Activated CD8-positive, alpha-beta memory T cell treated with anti-CD3 and anti-CD28 coated beads, Interleukin-2, amount 10 ng/mL, durations not matched to agents 7 days and 5 days (primary cell): ENCODE data around the gene GPR137C. TPM values are rescaled to one million over a fixed set of nuclear protein-coding genes. Genes with fewer than 3 reads are reported as not detected.
A peak's percentile ranks its signal among the peaks of the same experiment; 100 is the strongest.
"Not testable (repeated sequence)": the region's sequence is repeated elsewhere in the genome, so short reads cannot be mapped to it uniquely, and the experiment has no call there.

Experiments used
- ATAC-seq: fragments of 150-1000 bp; cut with Tn5 transposase; one replicate; pipeline ENCODE4 v1.10.0; 2021; ENCODE audit warnings: moderate library complexity
- CTCF ChIA-PET: fragments of 350-600 bp; sonication (Branson Sonifier 250); formaldehyde crosslinking; loops from one replicate; lab custom pipeline; 2021; ENCODE audit warnings: antibody characterized with exemption; lab: Charles Lee
- DNase-seq: peaks from one replicate; pipeline ENCODE4 v3.0.0-alpha.2; 2020
- H3K27ac Mint-ChIP-seq: one replicate; pipeline ENCODE4 v1.8.0; 2021; ENCODE audit warnings: mild to moderate bottlenecking, mixed read lengths
- H3K27me3 Mint-ChIP-seq: one replicate; pipeline ENCODE4 v1.8.0; 2021; ENCODE audit warnings: mixed read lengths
- H3K36me3 Mint-ChIP-seq: one replicate; pipeline ENCODE4 v1.8.0; 2021; ENCODE audit warnings: mild to moderate bottlenecking, mixed read lengths
- H3K4me1 Mint-ChIP-seq: one replicate; pipeline ENCODE4 v1.8.0; 2021; ENCODE audit warnings: mixed read lengths
- H3K4me3 Mint-ChIP-seq: one replicate; pipeline ENCODE4 v1.8.0; 2021; ENCODE audit warnings: mild to moderate bottlenecking, moderate library complexity, mixed read lengths
- H3K9me3 Mint-ChIP-seq: one replicate; pipeline ENCODE4 v1.8.0; 2022; ENCODE audit warnings: low read depth, mixed read lengths
- total RNA-seq, 2 experiments: library from RNA; stranded (reverse); gene quantifications; one replicate each; pipeline ENCODE4 v1.2.3, GENCODE V29; 2021

The GPR137C gene
- total RNA-seq, 2 experiments from 2014 or later = 0.73 to 0.85 TPM

- DNase-seq = no peak
- Mint-ChIP-seq H3K4me3 (no peak overlapping the region), H3K36me3 (peaks cover 12% of the 10 kb centered on the region), H3K4me1 (peaks cover 21% of the 10 kb centered on the region), H3K27ac (no peak overlapping the region), H3K27me3 (no peaks in the 10 kb centered on the region), H3K9me3 (no peaks in the 10 kb centered on the region)
- CTCF ChIA-PET = no interaction called here
- ATAC-seq = no peak
Measured at GRCh38 chr14:52547526-52547925, 5.1 kb upstream of the GPR137C start.

DNA sequence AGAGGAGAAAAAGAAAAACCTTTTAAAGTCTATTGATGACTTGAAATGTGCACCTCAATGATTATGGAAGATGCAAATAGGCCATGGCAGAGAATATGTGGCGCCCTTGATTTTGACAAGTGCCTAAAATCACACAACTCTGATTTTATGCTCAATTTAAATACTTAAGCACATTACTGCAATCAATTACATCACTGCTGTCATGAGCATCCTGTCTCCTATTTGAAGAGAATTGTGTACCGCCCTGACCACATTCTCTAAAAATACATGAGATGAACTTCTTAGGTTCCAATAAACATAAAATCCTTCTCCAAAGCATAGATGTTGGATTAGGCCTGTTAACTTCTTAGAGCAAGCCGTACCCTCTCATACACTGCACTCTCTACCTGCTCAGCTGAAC lies 2.0 kb upstream of the GPR137C start:
- peak overlapping the region; percentile 85 for H3K4me3 Mint-ChIP-seq
- CTCF ChIA-PET = interaction anchor here (0.6 to 1.6 kb wide), 4 partner anchors 11 to 250 kb away, joined by 3 to 5 read pairs (median 3); no protein-coding TSS in a partner anchor
- peaks cover 32% of the 10 kb centered on the region for H3K4me1 Mint-ChIP-seq
- ATAC-seq = no peak
- H3K27me3 Mint-ChIP-seq = peaks cover 10% of the 10 kb centered on the region
- peak overlapping the region; percentile 42 for H3K27ac Mint-ChIP-seq
- DNase-seq = no peak
- H3K36me3 Mint-ChIP-seq = peaks cover 5% of the 10 kb centered on the region
- no peaks in the 10 kb centered on the region for H3K9me3 Mint-ChIP-seq

DNA sequence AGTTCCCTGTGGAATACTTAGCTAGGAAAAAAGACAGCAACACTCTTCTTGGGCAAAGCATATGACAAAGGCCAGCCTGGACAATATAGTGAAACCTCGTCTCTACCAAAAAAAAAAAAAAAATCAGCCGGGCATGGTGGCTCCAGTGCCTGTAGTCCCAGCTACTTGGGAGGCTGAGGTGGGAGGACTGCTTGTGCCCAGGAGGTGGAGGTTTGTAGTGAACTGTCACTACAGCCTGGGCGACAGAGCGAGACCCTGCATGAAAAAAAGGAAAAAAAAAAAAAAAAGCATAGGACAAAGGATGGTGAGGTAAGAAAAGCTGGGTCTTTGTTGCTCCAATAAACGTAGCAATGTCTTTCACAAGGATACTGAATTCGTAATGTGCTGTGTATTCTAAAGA lies 1.4 kb upstream of the GPR137C start:
- Mint-ChIP-seq H3K4me1 (peaks cover 32% of the 10 kb centered on the region), H3K27ac (peak overlapping the region; percentile 81), H3K9me3 (no peaks in the 10 kb centered on the region), H3K27me3 (peaks cover 16% of the 10 kb centered on the region), H3K4me3 (peak overlapping the region; percentile 85), H3K36me3 (peaks cover 5% of the 10 kb centered on the region)
- DNase-seq = no peak
- CTCF ChIA-PET = interaction anchor here (0.6 to 1.8 kb wide), 8 partner anchors 8 to 250 kb away, joined by 3 to 7 read pairs (median 3); no protein-coding TSS in a partner anchor
- no peak for ATAC-seq

DNA sequence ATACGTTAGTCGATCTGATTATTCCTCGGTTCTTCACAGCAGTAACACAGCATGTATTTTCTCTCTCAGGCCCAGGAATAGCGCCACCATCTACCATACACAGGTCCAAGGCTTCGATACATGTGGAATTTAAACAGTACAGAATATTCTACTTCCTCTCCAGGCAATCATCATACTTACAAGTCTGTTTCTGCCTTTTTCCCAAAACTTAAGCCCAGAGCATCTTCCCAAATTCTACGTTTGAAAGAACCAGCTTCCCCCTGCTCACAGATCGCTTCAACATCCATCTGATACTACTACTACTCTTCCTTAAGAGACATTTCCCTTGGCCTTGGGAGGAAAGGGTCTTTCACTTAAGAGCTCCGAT lies 957 bp upstream of the GPR137C start:
- peak overlapping the region; percentile 81 for H3K27ac Mint-ChIP-seq
- CTCF ChIA-PET = interaction anchor here (0.6 to 1.8 kb wide), 11 partner anchors 9 to 333 kb away, joined by 3 to 7 read pairs (median 3); no protein-coding TSS in a partner anchor
- H3K36me3 Mint-ChIP-seq = peaks cover 5% of the 10 kb centered on the region
- no peak for DNase-seq
- H3K9me3 Mint-ChIP-seq = no peaks in the 10 kb centered on the region
- peaks cover 32% of the 10 kb centered on the region for H3K4me1 Mint-ChIP-seq
- H3K27me3 Mint-ChIP-seq = peaks cover 20% of the 10 kb centered on the region
- H3K4me3 Mint-ChIP-seq = peak overlapping the region; percentile 85
- no peak for ATAC-seq

- CTCF ChIA-PET = interaction anchor here (0.9 to 1.8 kb wide), 5 partner anchors 10 to 253 kb away, joined by 3 to 7 read pairs (median 4); no protein-coding TSS in a partner anchor
- Mint-ChIP-seq H3K27ac (peak overlapping the region; percentile 75), H3K27me3 (peaks cover 32% of the 10 kb centered on the region), H3K9me3 (no peaks in the 10 kb centered on the region), H3K36me3 (peaks cover 4% of the 10 kb centered on the region), H3K4me1 (peaks cover 32% of the 10 kb centered on the region), H3K4me3 (peak overlapping the region; percentile 88)
- ATAC-seq (peak; percentile 28), DNase-seq (peak; percentile 63)
Measured at GRCh38 chr14:52553002-52553670, 500 bp downstream of the GPR137C start.

GRCh38 chr14:52553671-52554575 lies 1.3 kb downstream of the GPR137C start:
- Mint-ChIP-seq H3K27ac (peak overlapping the region; percentile 75), H3K36me3 (peaks cover 5% of the 10 kb centered on the region), H3K4me1 (peaks cover 32% of the 10 kb centered on the region), H3K4me3 (peak overlapping the region; percentile 88), H3K27me3 (peaks cover 38% of the 10 kb centered on the region), H3K9me3 (no peaks in the 10 kb centered on the region)
- ATAC-seq = no peak
- CTCF ChIA-PET = no interaction called here
- DNase-seq = peak; percentile 85

- no peak for ATAC-seq
- H3K27ac Mint-ChIP-seq = no peak overlapping the region
- no peak for DNase-seq
- H3K36me3 Mint-ChIP-seq = peaks cover 4% of the 10 kb centered on the region
- no peak overlapping the region for H3K4me3 Mint-ChIP-seq
- peaks cover 53% of the 10 kb centered on the region for H3K27me3 Mint-ChIP-seq
- CTCF ChIA-PET = no interaction called here
- no peaks in the 10 kb centered on the region for H3K9me3 Mint-ChIP-seq
- peaks cover 9% of the 10 kb centered on the region for H3K4me1 Mint-ChIP-seq
Measured at GRCh38 chr14:52558688-52559087, 6.1 kb downstream of the GPR137C start.

DNA sequence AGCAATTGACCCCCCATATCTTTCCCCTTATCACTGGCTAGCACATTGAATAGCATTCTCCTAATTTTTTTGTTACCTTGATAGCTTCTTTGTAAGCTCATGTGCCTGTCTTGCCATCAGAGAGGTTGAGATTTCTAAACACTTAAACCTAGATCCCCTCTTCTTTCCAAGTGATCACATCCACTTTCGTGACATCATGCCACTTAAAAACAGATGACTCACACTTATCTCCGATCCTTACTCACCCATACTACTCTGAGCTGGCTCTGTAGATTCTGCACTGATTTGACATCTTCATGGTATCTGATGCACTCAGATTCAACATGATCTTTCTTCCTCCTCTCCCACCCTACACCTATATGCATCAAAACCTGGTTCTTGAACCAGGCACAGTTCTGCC lies 10.5 kb downstream of the GPR137C start:
- CTCF ChIA-PET = no interaction called here

GRCh38 chr14:52568454-52568853 lies 15.8 kb downstream of the GPR137C start:
- peaks cover 13% of the 10 kb centered on the region for H3K9me3 Mint-ChIP-seq
- H3K27ac Mint-ChIP-seq, DNase-seq, ATAC-seq, H3K4me3 Mint-ChIP-seq, H3K4me1 Mint-ChIP-seq: not testable (repeated sequence)
- peaks cover 10% of the 10 kb centered on the region for H3K36me3 Mint-ChIP-seq
- CTCF ChIA-PET = interaction anchor here (0.9 to 1.1 kb wide), 2 partner anchors 16 to 380 kb away, joined by 3 to 4 read pairs; partner anchors contain the start of genes GPR137C and TXNDC16
- peaks cover 20% of the 10 kb centered on the region for H3K27me3 Mint-ChIP-seq

More for the DNA sequence above, 10.5 kb downstream of the GPR137C start:
- Mint-ChIP-seq H3K27ac (no peak overlapping the region), H3K4me1 (no peaks in the 10 kb centered on the region), H3K4me3 (no peak overlapping the region), H3K9me3 (no peaks in the 10 kb centered on the region), H3K36me3 (peaks cover 2% of the 10 kb centered on the region), H3K27me3 (peaks cover 32% of the 10 kb centered on the region)
- DNase-seq (no peak), ATAC-seq (no peak)

GRCh38 chr14:52575858-52576257 lies 23.2 kb downstream of the GPR137C start:
- no peak overlapping the region for H3K27ac Mint-ChIP-seq

DNA sequence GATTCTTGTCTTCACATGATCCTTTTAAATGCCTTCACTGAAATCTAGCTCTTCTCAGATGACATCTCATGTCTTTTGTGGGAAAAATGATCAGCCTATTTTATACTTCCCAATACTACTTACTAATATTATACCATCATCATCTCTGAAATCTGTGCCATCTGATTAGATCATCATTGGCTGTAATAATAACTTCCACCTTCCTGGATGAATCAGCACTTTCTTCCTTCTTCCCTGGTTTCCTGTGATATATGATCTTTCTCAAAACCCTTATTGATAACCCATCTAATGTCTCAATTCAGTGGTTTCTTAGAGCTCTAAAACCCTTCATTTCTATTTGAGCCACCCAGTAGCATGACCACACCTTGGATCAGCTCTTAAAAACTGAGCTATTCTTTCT lies 30.9 kb downstream of the GPR137C start:
- CTCF ChIA-PET = no interaction called here

More at GRCh38 chr14:52575858-52576257, 23.2 kb downstream of the GPR137C start:
- H3K36me3 Mint-ChIP-seq = peaks cover 7% of the 10 kb centered on the region
- H3K27me3 Mint-ChIP-seq = peaks cover 14% of the 10 kb centered on the region
- ATAC-seq (no peak), DNase-seq (no peak)
- no peak overlapping the region for H3K4me3 Mint-ChIP-seq
- no peaks in the 10 kb centered on the region for H3K4me1 Mint-ChIP-seq
- CTCF ChIA-PET = no interaction called here
- H3K9me3 Mint-ChIP-seq = peaks cover 9% of the 10 kb centered on the region

GRCh38 chr14:52589646-52590045 lies 37.0 kb downstream of the GPR137C start:
- no peaks in the 10 kb centered on the region for H3K9me3 Mint-ChIP-seq
- no peaks in the 10 kb centered on the region for H3K4me1 Mint-ChIP-seq
- ATAC-seq (no peak), DNase-seq (no peak)
- CTCF ChIA-PET = no interaction called here
- H3K36me3 Mint-ChIP-seq = no peaks in the 10 kb centered on the region
- no peak overlapping the region for H3K4me3 Mint-ChIP-seq
- H3K27ac Mint-ChIP-seq = no peak overlapping the region
- H3K27me3 Mint-ChIP-seq = peaks cover 12% of the 10 kb centered on the region

More for the DNA sequence above, 30.9 kb downstream of the GPR137C start:
- H3K4me1 Mint-ChIP-seq = no peaks in the 10 kb centered on the region
- H3K27me3 Mint-ChIP-seq = peaks cover 9% of the 10 kb centered on the region
- ATAC-seq = no peak
- no peaks in the 10 kb centered on the region for H3K36me3 Mint-ChIP-seq
- no peak overlapping the region for H3K27ac Mint-ChIP-seq
- no peak for DNase-seq
- no peaks in the 10 kb centered on the region for H3K9me3 Mint-ChIP-seq
- H3K4me3 Mint-ChIP-seq = no peak overlapping the region

- no peak overlapping the region for H3K4me3 Mint-ChIP-seq
- ATAC-seq (no peak), DNase-seq (no peak)
- no peak overlapping the region for H3K27ac Mint-ChIP-seq
- CTCF ChIA-PET = no interaction called here
- H3K27me3 Mint-ChIP-seq = peaks cover 6% of the 10 kb centered on the region
- H3K36me3 Mint-ChIP-seq = no peaks in the 10 kb centered on the region
- H3K9me3 Mint-ChIP-seq = no peaks in the 10 kb centered on the region
- no peaks in the 10 kb centered on the region for H3K4me1 Mint-ChIP-seq
Measured at GRCh38 chr14:52590318-52590717, 37.7 kb downstream of the GPR137C start.
